NOMO-1 (cell line): ENCODE results near the gene RTN1.

ENCODE experiments used
- DNase-seq, 2 experiments: peaks; one replicate each; lab custom pipeline; 2025; ENCODE audit not compliant: unreplicated experiment in 2 of 2; lab: John Stamatoyannopoulos, UW

The RTN1 gene

GRCh38 chr14:59576332-59577294 is 294.0 kb downstream of the RTN1 start, which contains the start of gene CCDC175:
CCDC175 (minus strand) TSS chr14:59576812; CDS start chr14:59576775, 37 bp downstream.
- DNase-seq: peak; percentile 75 to 81

GRCh38 chr14:59570122-59570521 is 300.5 kb downstream of the RTN1 start:
- peak in 1 of 2 experiments; percentile 41 for DNase-seq

- DNase-seq: no peak
Observed at GRCh38 chr14:59566725-59567124, 303.9 kb downstream of the RTN1 start.

GRCh38 chr14:59566296-59566695 is 304.3 kb downstream of the RTN1 start:
- no peak for DNase-seq

DNA sequence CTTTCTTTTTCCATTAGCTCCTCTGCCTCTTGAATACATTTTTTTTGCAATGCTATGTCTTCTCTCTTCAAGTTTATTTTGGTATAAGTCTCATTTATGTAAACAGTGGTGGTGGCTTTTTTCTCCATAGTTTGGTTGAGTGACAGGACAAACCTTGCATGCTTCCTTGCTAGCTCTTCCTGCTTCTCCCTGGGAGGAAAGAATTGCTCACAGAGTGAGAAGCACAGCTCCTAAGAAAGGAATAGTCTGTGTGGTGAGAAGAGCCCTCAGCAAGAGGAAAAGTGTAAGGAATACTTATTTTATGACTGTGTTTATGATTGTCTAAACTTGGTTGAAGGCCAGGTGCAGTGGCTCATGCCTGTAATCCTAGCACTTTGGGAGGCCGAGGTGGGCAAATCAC is 305.5 kb downstream of the RTN1 start:
- DNase-seq: no peak

GRCh38 chr14:59564366-59564765 is 306.2 kb downstream of the RTN1 start:
- DNase-seq: no peak

- DNase-seq: no peak
Observed at GRCh38 chr14:59547310-59547709, 323.3 kb downstream of the RTN1 start.
